ENCODE measurements around the gene TLX2. TPM values are rescaled to one million over a fixed set of nuclear protein-coding genes. Genes with fewer than 3 reads are reported as not detected.

TLX2 gene
- total RNA-seq, 1 donor = 0.36 TPM

Other genes with a start within 250 kb of the TLX2 start
- gene SLC4A5, start 171.0 kb upstream of the TLX2 start, total RNA-seq = 0.36 and 2.7 TPM in 2 replicates
- 135 and 177 TPM in 2 replicates for gene DCTN1, start 134.1 kb upstream of the TLX2 start, total RNA-seq
- gene C2orf81, start 92.8 kb upstream of the TLX2 start, total RNA-seq = 0.72 and 1.5 TPM in 2 replicates
- gene WDR54, start 92.7 kb upstream of the TLX2 start, total RNA-seq = 21.2 and 23.9 TPM in 2 replicates
- gene RTKN, start 72.5 kb upstream of the TLX2 start, total RNA-seq = 14.1 and 16.2 TPM in 2 replicates
- gene INO80B, start 59.4 kb upstream of the TLX2 start, total RNA-seq = 11.8 and 15.9 TPM in 2 replicates
- 35.5 and 35.7 TPM in 2 replicates for gene WBP1, start 56.0 kb upstream of the TLX2 start, total RNA-seq
- gene MOGS, start 49.1 kb upstream of the TLX2 start, total RNA-seq = 33.3 and 35.9 TPM in 2 replicates
- 18.0 and 23.5 TPM in 2 replicates for gene MRPL53, start 41.8 kb upstream of the TLX2 start, total RNA-seq
- gene CCDC142, start 31.5 kb upstream of the TLX2 start, total RNA-seq = 32.4 and 32.6 TPM in 2 replicates
- gene TTC31, start 31.4 kb upstream of the TLX2 start, total RNA-seq = 17.0 and 18.3 TPM in 2 replicates
- 4.1 and 5.4 TPM in 2 replicates for gene LBX2, start 14.8 kb upstream of the TLX2 start, total RNA-seq
- 22.4 and 26.5 TPM in 2 replicates for gene PCGF1, start 6.8 kb upstream of the TLX2 start, total RNA-seq
- not detected in 2 replicates for gene DQX1, start 11.8 kb downstream of the TLX2 start, total RNA-seq
- gene AUP1, start 15.3 kb downstream of the TLX2 start, total RNA-seq = 82.9 and 86.3 TPM in 2 replicates
- gene HTRA2, start 15.5 kb downstream of the TLX2 start, total RNA-seq = 51.8 and 53.6 TPM in 2 replicates
- 64.8 and 97.4 TPM in 2 replicates for gene LOXL3, start 39.5 kb downstream of the TLX2 start, total RNA-seq
- gene DOK1, start 40.3 kb downstream of the TLX2 start, total RNA-seq = 89.8 and 93.1 TPM in 2 replicates
- gene M1AP, start 133.9 kb downstream of the TLX2 start, total RNA-seq = under 0.01 and 0.29 TPM in 2 replicates
- gene SEMA4F, start 139.8 kb downstream of the TLX2 start, total RNA-seq = 7.2 and 7.7 TPM in 2 replicates

Measured in osteoblast (primary cell).